CD14-positive monocyte (primary cell): Measurements from ENCODE around the gene DSCAML1. TPM values are rescaled to one million over a fixed set of nuclear protein-coding genes. Genes with fewer than 3 reads are reported as not detected.

Source experiments
- DNase-seq, 3 donors: peaks; one replicate each; pipeline ENCODE4 v3.0.0-alpha.2; 2011 to 2022
- H2AFZ ChIP-seq: 2 replicates; pipeline ENCODE4 v1.6.0; 2012; ENCODE audit warnings: mild to moderate bottlenecking, low read depth, low read length, inconsistent platforms; ENCODE audit not compliant: insufficient read depth, poor library complexity, severe bottlenecking
- H3K27ac ChIP-seq, 2 donors: 1 replicate in 1 of 2; 2 replicates in 1 of 2; pipeline ENCODE4 v1.5.1; 2012 to 2013; ENCODE audit warnings: low read length in 2 of 2, control low read depth in 1 of 2, inconsistent platforms in 1 of 2, low read depth in 1 of 2, mild to moderate bottlenecking in 1 of 2
- H3K27me3 ChIP-seq, 2 donors: one replicate each; pipeline versions ENCODE4 v1.6.0 to v1.6.1; 2011 to 2013; ENCODE audit warnings: low read length in 2 of 2; ENCODE audit not compliant: control insufficient read depth in 2 of 2, insufficient read depth in 2 of 2
- H3K36me3 ChIP-seq, 2 donors: replicated peaks in 1 of 2; 1 replicate in 1 of 2; 2 replicates in 1 of 2; pipeline versions ENCODE4 v1.5.1 to v1.6.1; 2012 to 2013; ENCODE audit warnings: low read length in 2 of 2, control low read depth in 1 of 2, inconsistent platforms in 1 of 2, mild to moderate bottlenecking in 1 of 2; ENCODE audit not compliant: insufficient read depth in 2 of 2, control insufficient read depth in 1 of 2
- H3K4me1 ChIP-seq, 2 donors: 1 replicate in 1 of 2; 2 replicates in 1 of 2; pipeline versions ENCODE4 v1.5.1 to v1.6.1; 2012 to 2013; ENCODE audit warnings: low read length in 2 of 2, control low read depth in 1 of 2, inconsistent platforms in 1 of 2, mild to moderate bottlenecking in 1 of 2, moderate library complexity in 1 of 2; ENCODE audit not compliant: insufficient read depth in 2 of 2, control insufficient read depth in 1 of 2
- H3K4me2 ChIP-seq: replicated peaks from 2 replicates; pipeline ENCODE3; 2012; ENCODE audit warnings: low read length, moderate library complexity, mild to moderate bottlenecking; ENCODE audit not compliant: poor library complexity, severe bottlenecking; ENCODE audit errors: extremely low read depth
- H3K4me3 ChIP-seq, 3 experiments: fragments of 200-600 bp in 1 of 3; sonication (generic) in 1 of 3; replicated peaks in 1 of 3; 1 replicate in 2 of 3; 2 replicates in 1 of 3; pipeline ENCODE4 v1.5.1; 2011 to 2013; ENCODE audit warnings: low read length in 3 of 3, mild to moderate bottlenecking in 3 of 3, control low read depth in 2 of 3, low read depth in 2 of 3, inconsistent platforms in 1 of 3, moderate library complexity in 1 of 3
- H3K79me2 ChIP-seq: 2 replicates; pipeline ENCODE4 v1.6.0; 2012; ENCODE audit warnings: mild to moderate bottlenecking, control low read depth, inconsistent platforms, low read length, moderate library complexity; ENCODE audit not compliant: insufficient read depth
- H3K9ac ChIP-seq: 2 replicates; pipeline ENCODE4 v1.6.0; 2017; ENCODE audit warnings: low read length, mild to moderate bottlenecking; ENCODE audit not compliant: insufficient read depth, poor library complexity, severe bottlenecking
- H3K9me3 ChIP-seq, 2 donors: replicated peaks in 1 of 2; 1 replicate in 1 of 2; 2 replicates in 1 of 2; pipeline versions ENCODE4 v1.5.1 to v1.6.1; 2012 to 2013; ENCODE audit warnings: low read length in 2 of 2, control low read depth in 1 of 2; ENCODE audit not compliant: control insufficient read depth in 1 of 2, insufficient read depth in 1 of 2
- H4K20me1 ChIP-seq: 2 replicates; pipeline ENCODE4 v1.6.0; 2012; ENCODE audit warnings: mild to moderate bottlenecking, low read length, control low read depth, moderate library complexity; ENCODE audit not compliant: insufficient read depth
- H3K27ac Mint-ChIP-seq, 7 donors: one replicate each; pipeline ENCODE4 v1.8.0; 2020; ENCODE audit warnings: mild to moderate bottlenecking in 7 of 7, mixed read lengths in 7 of 7, moderate library complexity in 6 of 7, inconsistent platforms in 2 of 7
- H3K27me3 Mint-ChIP-seq, 3 donors: one replicate each; pipeline ENCODE4 v1.8.0; 2021 to 2022; ENCODE audit warnings: low read depth in 3 of 3, mild to moderate bottlenecking in 3 of 3, mixed read lengths in 3 of 3, moderate library complexity in 3 of 3, inconsistent platforms in 1 of 3
- H3K36me3 Mint-ChIP-seq, 2 donors: one replicate each; pipeline ENCODE4 v1.8.0; 2020; ENCODE audit warnings: mixed read lengths in 2 of 2, inconsistent platforms in 1 of 2, mild to moderate bottlenecking in 1 of 2
- H3K4me1 Mint-ChIP-seq: one replicate; pipeline ENCODE4 v1.8.0; 2020; ENCODE audit warnings: mild to moderate bottlenecking, mixed read lengths
- H3K4me3 Mint-ChIP-seq, 2 donors: one replicate each; pipeline ENCODE4 v1.8.0; 2020; ENCODE audit warnings: mild to moderate bottlenecking in 2 of 2, mixed read lengths in 2 of 2, moderate library complexity in 1 of 2
- H3K9me3 Mint-ChIP-seq, 7 donors: one replicate each; pipeline ENCODE4 v1.8.0; 2020 to 2022; ENCODE audit warnings: mixed read lengths in 7 of 7, mild to moderate bottlenecking in 6 of 7, moderate library complexity in 6 of 7, inconsistent platforms in 2 of 7
- CTCF ChIP-seq: fragments of 200-600 bp; IDR thresholded peaks from one replicate; pipeline ENCODE4 v1.8.0; 2022; ENCODE audit warnings: antibody characterized with exemption, mild to moderate bottlenecking
- WGBS: methylation state at CpG from one replicate; pipeline ENCODE4 v1.1.5; 2013; ENCODE audit warnings: missing lambda C conversion rate; ENCODE audit not compliant: insufficient coverage; 5-methylcytosine and 5-hydroxymethylcytosine counted together
- intact Hi-C, 2 donors: fragments of 100-400 bp; cut with micrococcal nuclease; formaldehyde crosslinking; loops; one replicate each; pipeline versions ENCODE4 v1.15.0 to v1.15.1; 2023
- polyA plus RNA-seq, 3 donors: library from polyadenylated mRNA; depleted of rRNA in 1 of 3; unstranded in 2 of 3; stranded (reverse) in 1 of 3; fragments of 300-500 nt in 2 of 3; fragments of >200 nt in 1 of 3; fragmentation: Illumina TruSeq in 2 of 3; gene quantifications; 1 replicate in 2 of 3; 2 replicates in 1 of 3; pipeline ENCODE4 v1.2.3, GENCODE V29; 2012 to 2021

The DSCAML1 gene
- polyA plus RNA-seq, 3 donors: not detected

- Mint-ChIP-seq H3K4me1 (peaks cover 87% of the 10 kb centered on the region), H3K36me3 (peaks cover 4% of the 10 kb centered on the region in 2 donors), H3K9me3 (peaks cover 0 to 2% (median 0%) of the 10 kb centered on the region in 7 donors), H3K27me3 (peaks cover 0 to 6% (median 2%) of the 10 kb centered on the region in 3 donors), H3K4me3 (no peak overlapping the region), H3K27ac (peak overlapping the region in 1 of 7 donors; percentile 13)
- Histone ChIP-seq H3K36me3 (no peaks in the 10 kb centered on the region), H3K9me3 (no peaks in the 10 kb centered on the region), H4K20me1 (no peaks in the 10 kb centered on the region), H3K27me3 (no peaks in the 10 kb centered on the region), H3K4me2 (no peak overlapping the region), H3K79me2 (peaks cover 8% of the 10 kb centered on the region), H3K4me1 (peaks cover 79 to 90% of the 10 kb centered on the region in 2 donors), H3K4me3 (no peak overlapping the region), H3K9ac (no peak overlapping the region), H2AFZ (no peak overlapping the region), H3K27ac (no peak overlapping the region)
- WGBS: 59% methylated on average over 7 of the region's 7 CpGs
- intact Hi-C loops: loop anchor here in 1 of 2 donors (10.0 kb wide), 1 partner anchor 311 kb away; no protein-coding TSS in a partner anchor
- no peak for TF ChIP-seq CTCF
- no peak for DNase-seq
Measured at GRCh38 chr11:117833401-117833891, 36.4 kb upstream of the DSCAML1 start.

GRCh38 chr11:117832511-117832910 is 35.5 kb upstream of the DSCAML1 start:
- no peak overlapping the region for H3K9ac ChIP-seq
- peaks cover 79 to 90% of the 10 kb centered on the region in 2 donors for H3K4me1 ChIP-seq
- 92% methylated on average over 8 of the region's 8 CpGs for WGBS
- peaks cover 87% of the 10 kb centered on the region for H3K4me1 Mint-ChIP-seq
- no peak for TF ChIP-seq CTCF
- H4K20me1 ChIP-seq: no peaks in the 10 kb centered on the region
- H3K4me3 Mint-ChIP-seq: no peak overlapping the region
- H3K9me3 Mint-ChIP-seq: peaks cover 0 to 2% (median 0%) of the 10 kb centered on the region in 7 donors
- no peak overlapping the region for H3K27ac ChIP-seq
- H3K4me3 ChIP-seq: no peak overlapping the region
- no peak overlapping the region for H2AFZ ChIP-seq
- intact Hi-C loops: loop anchor here in 1 of 2 donors (10.0 kb wide), 1 partner anchor 312 kb away; no protein-coding TSS in a partner anchor
- H3K27me3 Mint-ChIP-seq: peaks cover 0 to 6% (median 2%) of the 10 kb centered on the region in 3 donors
- peaks cover 0 to 3% of the 10 kb centered on the region in 2 donors for H3K36me3 Mint-ChIP-seq
- no peak for DNase-seq
- H3K4me2 ChIP-seq: no peak overlapping the region
- H3K79me2 ChIP-seq: peaks cover 8% of the 10 kb centered on the region
- no peaks in the 10 kb centered on the region for H3K36me3 ChIP-seq
- H3K27me3 ChIP-seq: no peaks in the 10 kb centered on the region
- H3K27ac Mint-ChIP-seq: peak overlapping the region in 2 of 7 donors; percentile 17 to 44
- H3K9me3 ChIP-seq: no peaks in the 10 kb centered on the region
